Measurements from ENCODE around the gene PRKCE.

The PRKCE gene

DNA sequence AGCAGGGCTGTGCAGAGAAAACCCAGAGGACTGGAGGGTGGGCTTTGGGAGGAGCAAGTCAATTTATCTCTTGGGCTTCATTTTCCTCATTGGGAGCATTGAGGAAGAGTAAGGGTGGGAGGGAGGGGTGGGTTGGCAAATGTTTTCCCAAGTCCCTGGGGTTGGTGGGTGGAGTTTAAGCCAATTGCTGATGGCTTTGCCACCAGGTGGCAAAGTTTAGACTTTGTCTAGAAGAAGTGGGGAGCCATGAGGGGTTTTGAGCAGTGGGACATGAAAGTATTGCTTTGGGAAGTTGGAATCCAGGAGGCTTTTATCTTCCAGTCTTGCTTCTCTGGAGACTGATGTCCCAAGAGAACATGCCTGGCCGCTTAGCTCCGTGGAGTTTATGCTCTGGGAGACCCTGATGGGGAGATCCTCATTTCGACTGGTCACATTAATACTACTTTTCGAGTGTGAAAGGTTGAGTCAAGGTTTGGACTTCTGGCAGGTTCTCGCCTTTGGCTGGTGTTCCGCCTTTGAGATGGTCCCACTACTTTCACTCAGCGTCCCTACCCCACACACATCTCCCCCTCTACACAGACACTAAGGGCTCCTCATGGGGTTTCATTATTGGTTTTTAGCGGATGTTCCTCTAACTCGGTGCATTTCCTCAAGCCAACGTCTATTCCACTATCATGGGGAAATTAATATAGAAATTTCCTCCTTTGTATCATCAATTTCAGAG is 126.7 kb downstream of the PRKCE start:
- in situ Hi-C loops (cut with MboI; ENCODE audit: low sequenced_read_pairs, unreplicated experiment) = no loop called here
- DNase-seq (ENCODE audit: low spot score) = no peak
- TF ChIP-seq, protein P1, sequence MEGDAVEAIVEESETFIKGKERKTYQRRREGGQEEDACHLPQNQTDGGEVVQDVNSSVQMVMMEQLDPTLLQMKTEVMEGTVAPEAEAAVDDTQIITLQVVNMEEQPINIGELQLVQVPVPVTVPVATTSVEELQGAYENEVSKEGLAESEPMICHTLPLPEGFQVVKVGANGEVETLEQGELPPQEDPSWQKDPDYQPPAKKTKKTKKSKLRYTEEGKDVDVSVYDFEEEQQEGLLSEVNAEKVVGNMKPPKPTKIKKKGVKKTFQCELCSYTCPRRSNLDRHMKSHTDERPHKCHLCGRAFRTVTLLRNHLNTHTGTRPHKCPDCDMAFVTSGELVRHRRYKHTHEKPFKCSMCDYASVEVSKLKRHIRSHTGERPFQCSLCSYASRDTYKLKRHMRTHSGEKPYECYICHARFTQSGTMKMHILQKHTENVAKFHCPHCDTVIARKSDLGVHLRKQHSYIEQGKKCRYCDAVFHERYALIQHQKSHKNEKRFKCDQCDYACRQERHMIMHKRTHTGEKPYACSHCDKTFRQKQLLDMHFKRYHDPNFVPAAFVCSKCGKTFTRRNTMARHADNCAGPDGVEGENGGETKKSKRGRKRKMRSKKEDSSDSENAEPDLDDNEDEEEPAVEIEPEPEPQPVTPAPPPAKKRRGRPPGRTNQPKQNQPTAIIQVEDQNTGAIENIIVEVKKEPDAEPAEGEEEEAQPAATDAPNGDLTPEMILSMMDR (IDR thresholded peaks at IDR 0.05; ENCODE audit: borderline replicate concordance, control extremely low read depth, extremely low read depth, insufficient read depth, missing control alignments) = no peak

DNA sequence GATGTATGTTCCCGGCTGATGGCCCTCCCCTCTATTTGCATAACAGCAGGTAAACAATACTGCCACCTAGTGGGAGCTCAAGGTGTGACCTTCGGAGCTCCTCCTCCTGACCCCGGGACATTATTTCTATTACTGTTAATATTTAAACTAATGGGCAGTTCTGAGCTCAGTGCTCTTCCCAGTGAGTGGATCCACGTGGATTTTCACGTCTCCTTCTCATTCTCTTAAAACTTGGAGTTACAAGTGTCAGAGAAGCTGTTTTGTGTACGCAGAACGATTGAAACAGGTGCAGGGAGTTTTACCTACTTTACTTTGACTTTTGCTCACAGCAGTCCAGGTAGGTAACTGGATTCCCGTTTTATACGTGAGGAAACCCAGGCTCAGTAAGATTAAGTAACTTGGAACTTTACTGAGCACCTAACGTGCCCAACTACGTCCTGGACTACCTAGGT is 127.3 kb downstream of the PRKCE start:
- in situ Hi-C loops (cut with MboI; ENCODE audit: low sequenced_read_pairs, unreplicated experiment) = no loop called here
- TF ChIP-seq, protein P1 (IDR thresholded peaks at IDR 0.05; ENCODE audit: borderline replicate concordance, control extremely low read depth, extremely low read depth, insufficient read depth, missing control alignments) = peak; percentile 15
- DNase-seq (ENCODE audit: low spot score) = peak; percentile 68

DNA sequence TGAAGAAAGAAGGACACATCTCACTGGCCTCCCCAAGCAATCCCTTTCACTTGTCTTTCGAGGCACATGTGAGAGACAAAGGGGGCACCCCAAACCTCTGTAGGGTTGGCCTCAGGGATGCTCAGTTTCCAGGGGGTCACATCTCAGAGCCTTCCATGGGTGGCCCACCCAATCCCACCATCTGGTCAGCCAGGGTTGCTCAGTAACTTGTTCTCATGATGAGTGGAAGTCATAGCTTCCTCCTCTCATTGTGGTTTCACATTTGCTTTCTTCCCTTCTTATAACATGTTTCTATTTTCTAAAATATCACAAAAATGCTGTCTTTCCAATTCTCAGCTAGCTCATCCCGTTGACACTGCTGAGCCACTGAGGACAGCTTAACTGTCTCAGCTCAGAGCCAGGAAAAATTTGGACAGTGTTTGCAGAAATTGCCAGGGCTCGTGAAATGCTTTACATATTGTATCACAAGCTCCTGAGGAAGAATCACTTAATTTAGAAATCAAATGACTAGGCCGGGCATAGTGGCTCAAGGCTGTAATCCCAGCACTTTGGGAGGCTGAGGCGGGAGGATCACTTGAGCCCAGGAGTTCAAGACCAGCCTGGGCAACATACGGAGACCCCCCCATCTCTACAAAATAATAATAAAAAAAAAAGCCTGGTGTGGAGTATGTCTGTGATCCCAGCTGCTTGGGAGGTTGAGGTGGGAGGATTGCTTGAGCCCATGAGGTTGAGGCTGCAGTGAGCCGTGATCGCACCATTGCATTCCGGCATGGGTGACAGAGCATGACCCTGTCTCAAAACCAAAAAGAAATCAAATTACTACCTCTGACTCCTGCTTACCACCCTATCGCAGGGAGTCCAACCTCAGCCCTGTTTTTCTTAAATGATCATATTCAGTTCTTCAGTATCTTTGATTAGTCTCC is 129.3 kb downstream of the PRKCE start:
- TF ChIP-seq, protein P1 (IDR thresholded peaks at IDR 0.05; ENCODE audit: borderline replicate concordance, control extremely low read depth, extremely low read depth, insufficient read depth, missing control alignments) = no peak
- DNase-seq (ENCODE audit: low spot score) = peak; percentile 44
- in situ Hi-C loops (cut with MboI; ENCODE audit: low sequenced_read_pairs, unreplicated experiment) = no loop called here

DNA sequence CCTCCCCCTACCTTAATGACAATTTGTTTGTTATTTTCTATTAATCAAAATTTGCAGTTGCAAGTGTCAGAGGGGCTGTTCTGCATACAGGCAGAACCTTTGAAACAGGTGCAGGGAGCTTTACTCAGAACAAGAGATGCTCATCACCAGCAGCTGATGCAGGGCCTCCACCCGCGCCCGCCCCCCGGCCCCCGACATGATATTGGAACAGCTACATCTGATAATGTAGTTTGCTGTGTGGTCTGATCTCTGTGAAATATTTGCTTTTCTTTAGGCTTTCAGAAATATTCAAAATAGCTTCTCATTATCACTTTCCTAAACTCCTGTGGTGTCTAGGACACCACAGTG is 130.0 kb downstream of the PRKCE start:
- no peak for DNase-seq (ENCODE audit: low spot score)
- in situ Hi-C loops (cut with MboI; ENCODE audit: low sequenced_read_pairs, unreplicated experiment) = no loop called here

DNA sequence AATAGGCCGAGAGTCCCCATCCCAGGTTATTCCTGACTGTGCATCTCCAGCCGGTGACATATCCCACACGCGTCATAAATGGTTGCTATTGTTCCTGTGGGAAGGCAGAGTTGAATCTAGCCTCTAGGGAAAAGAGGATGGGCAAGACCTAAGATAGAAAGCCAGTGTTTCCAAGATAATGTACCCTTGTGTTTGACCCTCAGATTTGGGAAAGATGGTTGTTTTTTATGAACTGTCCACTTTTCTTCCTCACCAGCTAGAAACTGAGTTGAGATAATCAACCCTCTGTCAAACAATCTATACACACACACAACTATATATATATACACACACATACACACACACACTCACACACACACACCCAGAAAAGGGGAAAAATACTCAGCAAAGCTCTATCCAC is 131.0 kb downstream of the PRKCE start:
- no peak for DNase-seq (ENCODE audit: low spot score)
- in situ Hi-C loops (cut with MboI; ENCODE audit: low sequenced_read_pairs, unreplicated experiment) = no loop called here
- TF ChIP-seq, protein P1 (IDR thresholded peaks at IDR 0.05; ENCODE audit: borderline replicate concordance, control extremely low read depth, extremely low read depth, insufficient read depth, missing control alignments) = no peak

More for the DNA sequence above, 130.0 kb downstream of the PRKCE start:
- TF ChIP-seq, protein P1 (IDR thresholded peaks at IDR 0.05; ENCODE audit: borderline replicate concordance, control extremely low read depth, extremely low read depth, insufficient read depth, missing control alignments) = no peak

DNA sequence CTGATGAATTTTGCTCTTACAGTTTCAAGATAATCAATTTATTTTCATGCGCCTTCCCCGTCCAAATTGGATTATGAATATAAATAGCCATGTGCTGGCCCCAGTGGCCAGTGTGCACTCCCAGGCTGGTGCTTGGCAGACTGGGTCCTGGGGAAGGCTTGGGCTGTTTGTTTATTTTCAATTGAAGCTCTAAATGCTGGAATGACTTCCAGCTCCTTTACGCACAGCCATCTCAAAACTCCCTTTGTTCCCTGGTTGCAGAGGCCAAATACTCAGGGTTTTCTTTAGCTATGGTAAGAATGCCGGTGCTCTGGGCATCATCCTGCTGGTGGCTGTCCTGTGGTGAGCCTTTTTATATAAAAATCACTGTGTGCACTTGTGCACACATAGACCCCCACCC is 131.5 kb downstream of the PRKCE start:
- in situ Hi-C loops (cut with MboI; ENCODE audit: low sequenced_read_pairs, unreplicated experiment) = no loop called here
- TF ChIP-seq, protein P1 (IDR thresholded peaks at IDR 0.05; ENCODE audit: borderline replicate concordance, control extremely low read depth, extremely low read depth, insufficient read depth, missing control alignments) = no peak
- DNase-seq (ENCODE audit: low spot score) = no peak
